ENCODE results near the gene CANT1. TPM values are rescaled to one million over a fixed set of nuclear protein-coding genes. Genes with fewer than 3 reads are reported as not detected.

The CANT1 gene
- total and polyA plus RNA-seq, 8 donors, result 16.6 to 151 (median 40.7) TPM

DNA sequence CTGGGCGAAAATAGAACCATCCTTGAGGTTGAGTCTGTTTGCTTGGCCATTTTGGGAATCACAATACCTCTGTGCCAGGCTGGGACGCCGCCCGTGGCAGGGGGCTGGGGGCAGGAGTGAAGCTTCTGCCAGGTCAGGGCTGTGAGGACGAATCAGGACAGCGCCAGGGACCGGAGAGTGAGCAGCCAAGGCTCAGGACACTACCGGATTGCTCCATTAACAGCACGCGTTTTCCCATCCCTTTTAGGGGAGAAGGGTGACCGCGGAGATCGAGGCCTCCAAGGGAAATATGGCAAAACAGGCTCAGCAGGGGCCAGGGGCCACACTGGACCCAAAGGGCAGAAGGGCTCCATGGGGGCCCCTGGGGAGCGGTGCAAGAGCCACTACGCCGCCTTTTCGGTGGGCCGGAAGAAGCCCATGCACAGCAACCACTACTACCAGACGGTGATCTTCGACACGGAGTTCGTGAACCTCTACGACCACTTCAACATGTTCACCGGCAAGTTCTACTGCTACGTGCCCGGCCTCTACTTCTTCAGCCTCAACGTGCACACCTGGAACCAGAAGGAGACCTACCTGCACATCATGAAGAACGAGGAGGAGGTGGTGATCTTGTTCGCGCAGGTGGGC, 37.8 kb upstream of the CANT1 start:
- Histone ChIP-seq H3K4me1 (peaks cover 0 to 19% (median 15%) of the 10 kb centered on the region in 4 donors), H3K27me3 (peaks cover 0 to 28% (median 0%) of the 10 kb centered on the region in 3 donors), H3K36me3 (peaks cover 0 to 11% (median 0%) of the 10 kb centered on the region in 4 donors), H3K27ac (peak overlapping the region in 1 of 5 donors; percentile 35), H3K9me3 (no peaks in the 10 kb centered on the region), H3K4me3 (no peak overlapping the region)
- 89 to 94% (median 93%) methylated on average over 21 to 30 of the region's 30 CpGs for WGBS, 5 donors
- TF ChIP-seq, protein P1, sequence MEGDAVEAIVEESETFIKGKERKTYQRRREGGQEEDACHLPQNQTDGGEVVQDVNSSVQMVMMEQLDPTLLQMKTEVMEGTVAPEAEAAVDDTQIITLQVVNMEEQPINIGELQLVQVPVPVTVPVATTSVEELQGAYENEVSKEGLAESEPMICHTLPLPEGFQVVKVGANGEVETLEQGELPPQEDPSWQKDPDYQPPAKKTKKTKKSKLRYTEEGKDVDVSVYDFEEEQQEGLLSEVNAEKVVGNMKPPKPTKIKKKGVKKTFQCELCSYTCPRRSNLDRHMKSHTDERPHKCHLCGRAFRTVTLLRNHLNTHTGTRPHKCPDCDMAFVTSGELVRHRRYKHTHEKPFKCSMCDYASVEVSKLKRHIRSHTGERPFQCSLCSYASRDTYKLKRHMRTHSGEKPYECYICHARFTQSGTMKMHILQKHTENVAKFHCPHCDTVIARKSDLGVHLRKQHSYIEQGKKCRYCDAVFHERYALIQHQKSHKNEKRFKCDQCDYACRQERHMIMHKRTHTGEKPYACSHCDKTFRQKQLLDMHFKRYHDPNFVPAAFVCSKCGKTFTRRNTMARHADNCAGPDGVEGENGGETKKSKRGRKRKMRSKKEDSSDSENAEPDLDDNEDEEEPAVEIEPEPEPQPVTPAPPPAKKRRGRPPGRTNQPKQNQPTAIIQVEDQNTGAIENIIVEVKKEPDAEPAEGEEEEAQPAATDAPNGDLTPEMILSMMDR (IDR thresholded peaks at IDR 0.05), result no peak
- TF ChIP-seq POLR2AphosphoS5 (IDR thresholded peaks at IDR 0.05) (no peak), EP300 (IDR thresholded peaks at IDR 0.05) (no peak), POLR2A (IDR thresholded peaks at IDR 0.05) (no peak)
- intact Hi-C loops (cut with DNase I; ENCODE audit: low total_unique reads), result no loop called here
- DNase-seq, result no peak

DNA sequence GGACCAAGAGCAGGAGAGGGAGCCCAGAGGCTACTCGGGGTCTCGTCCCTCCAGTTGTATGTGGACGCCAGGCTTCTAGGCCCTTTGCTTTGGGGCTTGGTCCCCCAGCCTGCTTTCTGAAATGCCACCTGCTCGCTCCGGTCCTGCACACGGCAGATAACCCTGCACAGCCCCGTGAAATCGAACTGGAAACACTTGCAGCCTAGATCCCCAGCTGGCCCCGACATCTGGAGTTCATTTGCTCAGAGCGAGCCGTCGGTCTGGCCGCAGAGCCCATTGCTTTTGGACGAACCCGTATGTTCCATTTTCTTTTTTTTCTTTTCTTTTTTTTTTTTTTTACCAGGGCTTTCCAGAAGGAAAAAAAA, 37.3 kb upstream of the CANT1 start:
- Histone ChIP-seq H3K9me3 (no peaks in the 10 kb centered on the region), H3K27ac (peak overlapping the region in 2 of 5 donors; percentile 34 to 35), H3K36me3 (peaks cover 0 to 11% (median 0%) of the 10 kb centered on the region in 4 donors), H3K4me1 (peaks cover 0 to 23% (median 19%) of the 10 kb centered on the region in 4 donors), H3K4me3 (no peak overlapping the region), H3K27me3 (peaks cover 0 to 28% (median 0%) of the 10 kb centered on the region in 3 donors)
- no peak for TF ChIP-seq POLR2A (IDR thresholded peaks at IDR 0.05)
- TF ChIP-seq POLR2AphosphoS5 (IDR thresholded peaks at IDR 0.05), result no peak
- TF ChIP-seq, protein P1 (IDR thresholded peaks at IDR 0.05), result no peak
- TF ChIP-seq EP300 (IDR thresholded peaks at IDR 0.05), result no peak
- intact Hi-C loops (cut with DNase I; ENCODE audit: low total_unique reads), result no loop called here
- peak in 1 of 2 donors; percentile 74 for DNase-seq
- WGBS, 5 donors, result 60 to 81% (median 77%) methylated on average over 15 of the region's 15 CpGs

DNA sequence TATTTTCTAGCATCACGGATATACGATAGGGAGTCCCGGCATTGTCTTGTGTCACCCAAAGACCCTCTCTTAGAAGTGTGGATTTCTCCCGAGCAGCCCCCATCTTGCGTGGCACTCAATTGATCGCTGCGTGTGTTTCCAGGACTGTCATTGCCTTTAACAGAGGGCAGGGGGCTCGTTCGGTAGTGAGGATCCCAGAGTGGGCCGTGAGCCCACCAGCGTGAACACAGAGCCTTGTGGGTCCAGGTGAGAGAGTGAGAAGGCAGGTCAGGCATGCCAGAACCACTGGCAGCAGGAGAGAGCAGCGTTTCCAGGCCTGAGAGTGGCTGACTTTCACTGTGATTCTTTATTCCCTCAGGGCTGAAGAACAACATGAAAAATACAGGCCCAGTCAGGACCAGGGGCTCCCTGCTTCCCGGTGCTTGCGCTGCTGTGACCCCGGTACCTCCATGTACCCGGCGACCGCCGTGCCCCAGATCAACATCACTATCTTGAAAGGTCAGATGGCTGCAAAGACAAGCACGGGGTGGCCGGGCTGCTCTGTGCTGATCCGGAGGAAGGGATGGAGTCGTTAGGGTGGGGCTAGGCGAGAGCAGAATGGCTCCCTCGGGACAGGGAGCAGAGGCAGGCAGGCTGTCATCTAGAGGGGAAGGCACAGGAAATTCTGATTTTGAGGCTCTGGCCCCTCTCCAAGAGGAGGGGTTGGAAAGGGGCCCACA, 36.8 kb upstream of the CANT1 start:
- no peak overlapping the region for H3K4me3 ChIP-seq
- H3K36me3 ChIP-seq, result peaks cover 0 to 11% (median 0%) of the 10 kb centered on the region in 4 donors
- 45 to 55% (median 52%) methylated on average over 24 to 25 of the region's 25 CpGs for WGBS, 5 donors
- intact Hi-C loops (cut with DNase I; ENCODE audit: low total_unique reads), result no loop called here
- DNase-seq, result peak in 1 of 2 donors; percentile 39
- H3K27ac ChIP-seq, result peak overlapping the region in 4 of 5 donors; percentile 34 to 62 (median 36)
- peaks cover 0 to 23% (median 19%) of the 10 kb centered on the region in 4 donors for H3K4me1 ChIP-seq
- no peaks in the 10 kb centered on the region for H3K9me3 ChIP-seq
- H3K27me3 ChIP-seq, result peaks cover 0 to 28% (median 0%) of the 10 kb centered on the region in 3 donors
- TF ChIP-seq, protein P1 (IDR thresholded peaks at IDR 0.05), result no peak
- no peak for TF ChIP-seq EP300 (IDR thresholded peaks at IDR 0.05)
- no peak for TF ChIP-seq POLR2AphosphoS5 (IDR thresholded peaks at IDR 0.05)
- TF ChIP-seq POLR2A (IDR thresholded peaks at IDR 0.05), result no peak

DNA sequence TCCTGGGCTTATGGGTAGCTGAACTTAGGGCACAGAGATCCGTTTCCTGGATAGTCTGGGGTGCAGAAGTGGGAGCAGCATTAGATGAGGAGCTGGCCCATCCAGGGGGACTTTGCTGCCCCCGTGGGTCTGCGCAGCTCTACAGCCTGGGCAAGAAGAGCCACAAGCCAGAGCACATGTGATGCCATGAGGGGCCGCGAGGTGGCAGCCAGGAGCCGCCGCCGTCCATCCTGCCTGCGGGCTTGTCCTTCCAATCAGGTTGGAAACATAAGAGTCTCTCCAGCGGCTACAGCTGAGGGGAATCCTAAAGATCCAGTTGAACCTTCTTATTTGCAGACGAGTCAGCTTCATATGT, 36.3 kb upstream of the CANT1 start:
- intact Hi-C loops (cut with DNase I; ENCODE audit: low total_unique reads), result no loop called here
- Histone ChIP-seq H3K27me3 (peaks cover 0 to 28% (median 0%) of the 10 kb centered on the region in 3 donors), H3K36me3 (peaks cover 0 to 11% (median 0%) of the 10 kb centered on the region in 4 donors), H3K4me1 (peaks cover 0 to 23% (median 19%) of the 10 kb centered on the region in 4 donors), H3K27ac (no peak overlapping the region), H3K9me3 (no peaks in the 10 kb centered on the region), H3K4me3 (no peak overlapping the region)
- peak; percentile 82 to 91 for DNase-seq
- TF ChIP-seq POLR2AphosphoS5 (IDR thresholded peaks at IDR 0.05), result peak in 1 of 3 donors; percentile 30
- no peak for TF ChIP-seq EP300 (IDR thresholded peaks at IDR 0.05)
- TF ChIP-seq, protein P1 (IDR thresholded peaks at IDR 0.05), result peak in 5 of 7 experiments; percentile 74 to 94 (median 92)
- WGBS, 5 donors, result 0 to 7% (median 3%) methylated on average over 5 to 11 of the region's 11 CpGs

All from stomach (tissue), 9 donors.